COLO668 (cell line): ENCODE data around the gene RECQL5.

Source experiments
- DNase-seq: peaks from one replicate; lab custom pipeline; 2025; ENCODE audit not compliant: unreplicated experiment; lab: John Stamatoyannopoulos, UW

The RECQL5 gene

DNA sequence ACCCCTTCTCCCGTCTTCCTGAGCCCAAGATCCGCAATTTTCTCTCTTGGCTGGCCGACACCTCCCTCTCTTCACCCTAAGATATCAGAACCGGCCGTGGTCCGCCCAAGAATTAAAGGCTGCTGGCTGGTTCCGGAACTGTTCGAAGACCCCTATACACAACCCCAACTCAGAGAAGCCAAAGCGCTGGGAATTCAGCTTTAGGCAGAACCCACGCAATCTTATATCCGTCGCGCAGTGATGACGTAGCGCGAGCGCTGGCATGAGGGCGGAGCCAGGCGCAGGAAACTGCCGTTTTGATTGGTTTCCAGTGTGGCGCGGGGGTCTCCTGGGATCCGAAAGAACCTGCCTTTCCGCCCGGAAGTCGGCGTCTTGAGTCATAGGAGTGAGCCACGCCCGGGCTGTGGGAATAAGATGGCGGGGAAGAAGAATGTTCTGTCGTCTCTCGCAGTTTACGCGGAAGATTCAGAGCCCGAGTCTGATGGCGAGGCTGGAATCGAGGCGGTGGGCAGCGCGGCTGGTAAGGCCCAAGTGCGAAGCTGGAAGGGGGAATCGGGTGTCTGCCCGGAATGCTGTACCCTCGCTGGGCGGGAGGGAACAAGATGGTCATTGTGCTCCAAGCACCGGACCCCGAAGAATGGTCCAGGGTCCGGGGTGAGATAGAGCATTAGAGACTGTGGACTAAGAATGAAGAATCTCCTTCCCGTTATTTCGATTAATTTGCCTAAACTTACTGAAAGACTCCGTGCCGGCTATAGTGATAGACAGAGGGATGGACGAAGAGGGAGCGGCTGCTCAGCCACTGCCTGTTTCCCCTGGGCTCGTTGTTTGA, at the start of gene RECQL5, which contains the start of gene SAP30BP:
RECQL5 (minus strand) TSS at position 196 of the 832 bp plus-strand sequence. CDS start 597 bp downstream, outside the sequence.
SAP30BP (plus strand) TSS at position 380 of the 832 bp plus-strand sequence; CDS start at position 415, 35 bp downstream.
- peak; percentile 94 for DNase-seq

DNA sequence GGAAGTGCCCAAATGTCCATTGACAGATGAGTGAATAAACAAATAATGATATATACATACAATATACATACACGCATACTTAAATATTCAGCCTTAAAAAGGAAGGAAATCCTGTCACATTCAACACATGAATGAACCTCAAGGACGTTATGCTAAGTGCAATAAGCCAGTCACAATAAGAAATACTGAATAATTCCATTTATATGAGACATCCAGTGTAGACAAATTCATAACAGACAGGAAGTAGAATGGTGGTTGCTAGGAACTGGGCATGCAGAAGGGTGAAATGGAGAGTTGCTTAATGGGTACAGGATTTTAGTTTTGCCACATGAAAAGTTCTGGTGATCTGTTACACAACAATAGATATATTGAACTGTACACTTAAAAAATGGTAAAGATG, 45.5 kb upstream of the RECQL5 start:
- DNase-seq = no peak

DNA sequence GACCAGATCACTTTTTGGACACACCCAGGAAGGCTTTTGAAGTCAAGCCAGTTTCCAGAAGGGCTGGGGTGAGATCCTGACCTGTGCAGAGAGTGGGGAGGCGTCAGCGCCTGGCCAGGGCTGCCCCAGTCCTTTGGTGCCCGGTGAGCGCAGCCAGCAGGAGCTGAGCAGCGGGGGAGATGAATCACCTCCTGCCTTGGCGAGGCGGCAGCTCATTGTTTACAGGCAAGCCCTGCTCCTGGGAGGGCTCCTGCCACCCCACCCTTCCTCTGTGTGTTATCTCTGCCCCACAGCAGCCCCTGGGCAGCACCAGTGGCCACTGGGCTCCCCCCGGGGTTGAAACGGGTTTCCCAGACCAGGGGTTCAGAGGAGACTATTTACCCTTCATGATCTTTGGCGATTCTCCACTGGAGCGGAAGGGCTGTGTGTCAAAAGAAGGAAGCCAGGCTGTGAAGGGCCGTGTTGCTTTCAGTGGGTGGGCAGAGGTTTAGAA, 40.2 kb upstream of the RECQL5 start:
- DNase-seq = no peak

DNA sequence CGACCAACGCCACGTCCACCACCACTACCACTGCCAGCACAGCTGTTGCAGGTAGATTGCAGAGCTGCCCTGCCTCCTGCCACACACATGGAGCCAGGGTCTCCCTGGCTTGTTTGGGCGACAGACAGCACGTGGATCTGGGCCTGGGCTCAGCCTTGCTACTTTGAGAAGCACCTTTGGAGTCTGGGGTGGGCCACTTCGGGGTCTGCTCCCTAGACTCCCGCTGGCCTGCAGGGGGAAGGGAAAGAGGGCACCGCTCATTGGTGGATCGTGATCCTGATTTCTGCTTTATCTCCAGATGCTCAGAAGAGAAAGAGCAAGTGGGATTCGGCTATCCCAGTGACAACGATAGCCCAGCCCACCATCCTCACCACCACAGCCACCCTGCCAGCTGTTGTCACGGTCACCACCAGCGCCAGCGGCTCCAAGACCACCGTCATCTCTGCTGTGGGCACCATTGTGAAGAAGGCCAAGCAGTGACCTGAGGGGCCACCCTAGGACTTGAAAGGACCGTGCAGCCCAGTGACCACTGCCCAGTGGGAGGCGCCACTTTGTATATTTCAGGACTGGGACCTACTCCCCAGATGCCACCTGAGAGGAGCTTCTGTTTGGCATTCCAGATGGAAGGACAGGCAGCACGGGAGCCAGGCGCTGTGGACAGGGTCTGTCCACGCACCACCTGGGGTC, 39.2 kb upstream of the RECQL5 start:
- DNase-seq = no peak

DNA sequence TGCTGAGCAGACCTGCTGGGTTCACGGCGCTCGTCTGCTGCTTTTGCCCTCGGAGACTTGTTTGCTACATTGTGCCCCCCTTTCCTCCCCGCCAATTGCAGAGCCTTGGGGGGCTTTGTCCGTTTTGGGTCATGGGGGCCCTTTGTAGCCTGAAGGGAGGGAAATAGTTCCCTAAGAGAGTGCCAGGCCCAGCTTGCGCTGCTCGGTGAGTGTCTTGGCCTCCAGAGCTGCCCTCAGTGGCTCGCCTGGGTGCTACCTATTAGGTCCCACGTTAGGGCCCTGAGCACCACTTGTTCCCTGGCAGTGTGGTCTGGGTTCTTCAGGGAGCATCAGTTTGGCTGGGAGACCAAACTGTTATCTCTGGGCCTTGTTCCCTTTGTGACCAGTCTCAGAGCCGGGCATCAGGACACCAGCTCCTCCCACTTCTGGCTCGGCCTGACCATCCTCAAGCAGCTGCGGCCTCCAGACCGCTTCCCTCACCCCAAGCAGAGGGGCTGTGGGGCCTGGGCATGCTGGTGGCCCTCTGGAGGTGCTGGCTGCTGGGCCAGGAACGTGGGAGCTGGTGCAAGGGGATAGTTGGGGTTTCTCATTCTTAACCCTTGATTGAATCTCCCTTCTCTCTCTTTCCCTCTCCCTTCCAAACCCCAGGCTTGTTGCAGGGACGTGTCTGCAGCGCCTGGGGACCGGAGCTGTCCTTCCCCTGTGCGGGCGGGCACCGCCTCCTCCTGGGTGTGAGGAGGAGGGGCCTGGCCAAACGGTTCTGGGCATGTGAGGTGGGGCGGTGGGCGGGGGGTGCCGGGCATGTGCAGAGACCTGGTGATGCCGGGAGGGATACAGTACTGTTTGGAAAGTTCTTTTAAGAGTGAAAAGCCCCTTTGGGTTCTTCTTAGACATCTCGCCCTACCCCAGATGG, 38.3 kb upstream of the RECQL5 start:
- DNase-seq = no peak

DNA sequence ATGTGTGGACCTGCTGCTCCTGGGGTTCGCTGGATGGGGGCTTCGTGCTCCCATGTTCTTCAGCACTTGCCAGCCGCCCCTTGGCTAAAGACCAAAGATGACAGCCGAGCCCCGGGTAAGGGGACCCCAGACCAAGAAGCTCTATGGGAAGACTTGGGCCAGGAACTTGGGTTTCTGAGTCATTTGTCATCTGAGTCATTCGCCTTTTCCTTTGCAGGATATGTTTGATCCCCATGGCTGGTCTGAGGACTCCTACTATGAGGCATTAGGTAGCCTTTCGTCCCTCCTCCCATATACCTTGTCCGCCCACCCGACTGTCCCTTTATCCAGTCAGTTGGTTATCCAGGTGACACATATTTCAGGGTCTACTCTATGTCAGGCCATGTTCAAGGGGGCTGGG, 36.6 kb upstream of the RECQL5 start:
- DNase-seq = no peak

DNA sequence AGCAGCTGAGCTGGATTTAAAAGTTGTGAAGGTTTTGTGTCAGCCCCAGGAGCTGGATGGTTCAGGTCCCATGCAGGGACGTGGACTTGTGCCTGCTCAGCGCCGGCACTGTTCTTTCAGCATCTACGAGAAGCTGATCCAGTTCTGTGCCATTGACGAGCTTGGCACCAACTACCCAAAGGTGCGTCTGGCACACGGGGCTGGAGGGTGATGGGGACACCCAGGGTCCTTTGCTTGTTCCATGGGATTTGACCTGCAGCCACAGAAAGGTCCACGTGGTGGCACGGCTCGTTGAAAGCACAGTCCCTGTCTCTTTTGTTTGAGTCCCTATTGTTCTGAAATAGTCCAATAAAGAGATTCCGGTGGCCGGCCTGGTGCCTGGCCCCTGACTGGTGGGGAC, 36.2 kb upstream of the RECQL5 start:
- no peak for DNase-seq

DNA sequence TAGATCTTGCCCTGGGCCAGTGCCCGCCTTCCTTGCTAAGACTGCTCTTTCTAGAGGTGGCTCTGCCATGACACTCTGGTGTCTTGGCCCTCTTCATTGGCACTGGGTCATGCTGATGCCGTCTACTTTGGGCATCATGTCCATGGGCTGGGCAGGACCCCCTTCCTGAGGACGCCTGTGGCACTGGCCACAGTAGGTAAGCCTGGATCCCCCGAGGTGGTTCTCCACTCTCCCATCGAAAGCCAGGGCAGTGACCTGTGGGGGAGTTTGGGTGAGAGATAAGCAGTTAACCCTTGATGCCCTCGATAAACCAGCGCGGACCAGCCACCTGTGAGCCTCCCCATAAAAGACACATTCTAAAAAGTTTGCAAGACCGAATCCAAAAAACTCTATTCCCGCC, 34.3 kb upstream of the RECQL5 start:
- DNase-seq = no peak

DNA sequence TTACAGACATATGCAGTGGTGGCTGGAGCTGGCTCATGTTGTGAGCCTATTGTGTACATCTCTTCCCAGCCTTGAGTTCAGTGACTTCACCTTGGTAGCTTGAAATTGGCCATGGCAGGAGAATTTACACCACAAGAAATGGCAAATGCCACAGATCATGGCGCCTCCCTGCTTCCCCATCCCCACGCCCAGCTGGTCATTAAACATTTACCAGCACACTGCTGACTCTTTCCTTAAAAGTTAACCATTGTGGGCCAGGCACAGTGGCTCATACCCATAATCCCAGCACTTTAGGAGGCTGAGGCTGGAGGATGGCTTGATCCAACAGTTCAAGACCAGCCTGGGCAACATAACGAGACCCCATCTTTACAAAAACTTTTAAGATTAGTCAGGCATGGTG, 31.7 kb upstream of the RECQL5 start:
- DNase-seq = no peak

DNA sequence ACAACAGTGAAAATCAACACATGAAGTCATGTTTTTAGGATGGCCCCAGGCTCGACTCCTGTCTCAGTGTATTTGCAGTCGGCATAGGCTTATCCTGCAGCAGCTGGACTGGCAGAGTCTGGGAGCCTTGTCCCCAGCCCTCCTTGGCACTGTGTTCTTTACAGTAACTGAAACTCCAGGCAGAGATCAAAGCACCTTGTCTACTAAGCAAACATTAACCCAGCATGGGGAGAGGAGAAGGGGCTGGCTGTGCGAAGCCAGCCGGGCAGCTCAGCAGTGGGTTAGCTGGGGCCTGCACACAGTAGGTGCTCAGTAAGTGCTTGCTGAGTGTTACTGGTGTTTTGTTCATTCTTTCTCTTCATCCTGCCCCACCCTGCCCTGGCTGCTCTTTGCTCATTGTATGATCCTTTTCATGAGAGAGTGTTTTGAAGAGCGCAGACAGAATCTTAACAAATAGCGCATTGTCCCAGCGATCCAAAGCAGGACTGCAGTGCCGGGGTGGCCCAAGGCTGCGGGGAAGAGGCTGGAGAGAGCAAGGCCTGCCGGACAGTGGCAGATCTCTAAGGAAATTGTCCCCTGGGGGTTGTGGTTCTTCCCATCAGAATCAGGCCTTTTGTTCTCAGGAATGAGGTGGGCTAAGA, 30.8 kb upstream of the RECQL5 start:
- DNase-seq = no peak

DNA sequence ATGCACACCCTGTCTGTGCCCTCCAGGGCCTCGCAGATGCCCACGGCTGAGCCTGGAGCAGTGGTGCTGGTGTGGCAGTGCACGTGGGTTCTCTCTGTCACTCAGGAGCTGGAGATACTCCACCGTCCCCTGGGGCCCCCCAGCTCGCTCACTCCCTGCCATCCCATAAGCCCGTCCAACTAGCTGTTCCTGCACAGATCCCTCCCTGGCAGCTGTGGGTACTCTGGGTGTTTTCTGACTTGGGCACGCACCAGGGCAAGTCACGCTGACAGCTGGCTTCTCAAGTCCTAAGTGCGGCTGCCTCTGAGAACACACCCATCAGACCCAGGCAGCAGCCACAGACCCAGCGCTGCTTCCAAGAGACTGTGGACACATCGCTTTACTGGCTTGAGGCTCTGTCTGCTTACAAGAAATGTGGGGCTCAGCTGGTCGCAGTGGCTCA, 28.9 kb upstream of the RECQL5 start:
- DNase-seq = no peak

DNA sequence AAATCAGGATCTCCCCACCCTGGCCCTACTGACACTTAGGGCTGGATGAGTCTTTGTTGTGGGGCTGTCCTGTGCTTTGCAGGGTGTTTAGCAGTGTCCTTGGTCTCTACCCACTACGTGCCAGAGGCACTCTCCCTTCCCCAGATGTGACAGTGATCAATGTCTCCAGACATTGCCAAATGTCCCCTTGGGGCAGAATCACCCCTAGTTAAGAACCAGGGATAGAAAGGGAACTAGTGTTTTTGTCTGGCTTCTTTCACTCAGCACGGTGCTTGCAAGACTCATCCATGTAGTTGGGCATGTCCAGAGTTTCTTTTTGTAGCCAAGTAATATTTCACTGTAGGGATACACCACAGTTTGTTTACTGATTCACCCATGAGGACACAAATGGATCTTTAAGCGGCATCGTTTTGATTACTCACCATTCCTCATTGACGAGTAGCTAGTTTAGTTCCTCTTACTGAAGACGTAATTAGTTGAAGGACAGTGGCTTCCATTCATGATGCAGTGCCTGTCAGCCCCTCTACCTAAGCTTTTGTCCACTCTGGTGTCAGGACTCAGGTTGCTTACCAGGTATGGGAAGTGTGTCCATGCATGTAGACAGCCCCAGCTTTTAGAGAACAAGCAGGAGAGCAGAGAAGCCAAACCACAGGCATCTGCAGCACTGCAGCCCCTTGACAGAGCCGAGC, 28.3 kb upstream of the RECQL5 start:
- no peak for DNase-seq

DNA sequence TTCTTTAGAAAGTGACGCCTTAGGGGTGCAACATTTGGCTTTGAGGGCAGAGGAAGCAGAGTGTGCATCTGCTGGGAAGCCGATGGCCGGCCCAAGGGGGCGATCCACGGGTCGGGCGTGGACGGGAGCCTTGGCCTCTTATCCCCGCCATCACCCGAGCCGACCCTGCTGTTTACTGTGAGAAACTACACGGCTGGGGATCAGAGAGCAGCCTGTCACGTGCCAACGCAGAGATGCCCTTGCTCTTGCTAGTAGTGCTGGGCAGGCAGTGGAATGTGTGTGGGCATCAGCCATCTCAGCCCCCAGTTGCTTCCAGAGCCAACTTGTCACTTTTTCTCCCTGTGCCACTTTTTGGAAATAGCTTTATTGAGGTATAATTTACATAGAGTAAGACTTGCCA, 27.6 kb upstream of the RECQL5 start:
- no peak for DNase-seq

DNA sequence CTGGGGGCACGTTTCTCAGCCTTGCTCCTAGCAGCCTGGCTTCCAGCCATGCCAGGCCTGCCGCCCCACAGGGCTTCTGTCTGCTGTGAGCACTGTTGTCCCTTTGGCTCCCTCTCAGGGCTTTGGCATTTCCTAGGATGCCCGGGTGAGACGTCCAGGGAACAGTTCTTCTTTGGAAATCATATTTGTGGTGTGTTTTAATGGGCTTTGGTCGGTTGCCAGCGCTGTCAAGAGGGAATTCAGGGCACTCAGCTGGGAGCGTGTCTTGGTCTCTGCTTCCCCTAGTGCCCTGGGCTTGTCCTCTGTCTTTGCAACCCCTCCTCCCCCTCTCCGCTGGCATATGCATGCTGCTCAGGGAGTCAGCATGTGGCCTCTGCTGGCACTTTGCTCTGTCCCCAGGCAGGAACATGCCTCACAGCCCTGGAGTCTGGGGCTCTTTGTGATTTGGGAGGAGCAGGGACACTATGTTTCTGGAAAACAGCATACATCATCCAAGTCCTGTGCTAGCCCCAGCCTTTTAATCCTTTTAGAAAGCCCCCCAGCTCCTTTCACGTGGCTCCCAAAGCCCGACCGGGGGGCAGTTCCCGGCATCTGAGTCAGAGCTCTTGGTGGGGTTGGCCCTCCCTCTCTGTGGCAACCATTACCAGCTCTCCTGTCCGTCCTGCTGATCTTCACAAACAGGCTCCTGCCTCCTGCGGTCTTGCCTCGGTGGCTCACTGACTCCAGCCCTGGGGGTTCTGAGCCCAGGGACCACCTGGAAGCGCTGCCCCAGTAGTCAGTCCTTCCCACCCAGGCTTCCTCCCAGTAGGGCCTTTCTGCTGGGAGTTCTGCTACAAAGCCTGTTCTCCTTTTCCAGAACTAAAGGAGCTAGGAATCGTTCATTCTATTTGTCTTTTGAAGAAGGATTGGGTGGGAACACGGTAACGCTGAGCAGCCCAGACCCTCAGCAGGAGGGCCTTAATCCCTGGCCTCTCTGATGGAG, 26.8 kb upstream of the RECQL5 start:
- no peak for DNase-seq

DNA sequence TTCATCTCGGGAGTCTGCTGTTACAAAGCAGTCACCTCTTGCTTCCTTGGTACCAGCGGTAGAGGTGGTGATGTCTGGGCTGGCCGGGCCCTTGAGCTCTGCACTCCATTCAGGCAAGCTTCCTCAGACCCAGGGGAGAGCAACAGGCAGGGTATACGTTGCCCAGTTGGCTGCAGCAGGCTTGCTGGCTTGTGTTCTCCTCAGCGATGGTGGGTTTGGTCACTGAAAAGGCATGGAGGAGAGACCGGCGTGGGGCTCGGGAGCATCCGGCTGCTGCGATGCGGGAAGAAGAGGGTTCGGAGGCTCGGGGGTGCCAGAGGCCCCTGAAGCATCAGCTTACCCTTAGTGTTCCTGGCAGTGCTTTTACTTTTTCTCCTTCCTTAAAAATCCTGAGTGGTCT, 26.0 kb upstream of the RECQL5 start:
- DNase-seq = no peak

DNA sequence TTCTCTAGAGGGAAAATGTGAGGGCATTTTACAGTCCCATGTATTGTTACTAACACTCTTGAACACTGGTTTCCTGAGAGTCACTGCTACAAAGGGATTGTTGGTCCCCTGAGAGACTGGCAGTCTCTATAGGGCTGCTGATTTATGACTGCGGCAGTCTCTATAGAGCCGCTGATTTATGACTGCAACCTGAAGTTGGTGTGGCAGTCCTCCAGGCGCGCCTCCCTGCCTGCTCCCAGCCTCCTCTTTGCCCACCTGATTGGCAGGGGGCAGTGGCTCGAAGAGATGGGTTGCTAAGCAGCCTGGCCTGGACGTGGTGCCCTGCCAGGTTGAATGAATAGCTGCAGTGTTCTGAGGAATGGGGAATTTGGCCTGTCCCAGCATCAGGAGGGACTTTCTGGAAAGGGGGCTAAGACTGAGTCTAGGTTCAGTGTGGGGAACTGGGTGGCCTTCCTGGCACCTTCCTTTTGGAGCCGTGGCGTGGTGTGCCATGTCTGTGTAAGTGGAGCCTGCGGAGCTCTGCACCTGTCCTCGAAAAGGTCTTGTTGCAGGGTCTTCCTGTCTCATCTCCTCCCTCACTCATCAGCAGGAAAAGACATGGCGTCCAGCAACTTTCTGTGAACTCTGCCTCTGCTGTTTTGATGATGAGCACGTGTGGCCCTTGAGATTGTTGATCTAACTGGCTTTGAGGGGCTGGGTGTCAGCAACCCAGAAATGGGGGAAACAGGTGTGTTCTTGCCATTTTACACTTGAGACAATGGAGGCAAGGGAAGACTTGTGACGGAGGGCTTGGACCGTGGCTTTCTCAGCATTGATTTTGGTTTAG, 25.1 kb upstream of the RECQL5 start:
- no peak for DNase-seq

DNA sequence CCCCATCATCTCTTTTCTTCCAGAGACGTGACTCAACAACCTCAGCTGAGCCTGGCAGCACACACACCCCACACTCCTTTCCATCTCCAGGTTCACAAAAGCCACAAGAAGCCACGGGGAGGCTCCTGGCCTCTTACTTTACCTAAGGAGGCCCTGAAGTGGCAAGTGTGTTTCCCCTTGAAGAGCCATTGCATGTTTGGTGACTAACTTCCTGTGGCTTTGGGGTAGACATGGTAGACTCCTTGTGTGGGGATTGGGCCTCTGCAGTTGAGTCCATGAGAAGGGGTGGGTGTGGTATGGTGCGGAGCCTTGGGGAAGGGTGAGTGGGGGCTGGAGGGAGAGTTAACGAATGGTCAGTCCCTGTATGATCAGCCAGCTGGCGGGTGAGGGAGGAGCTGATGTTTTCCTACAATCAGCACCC, 24.4 kb upstream of the RECQL5 start:
- DNase-seq = no peak

DNA sequence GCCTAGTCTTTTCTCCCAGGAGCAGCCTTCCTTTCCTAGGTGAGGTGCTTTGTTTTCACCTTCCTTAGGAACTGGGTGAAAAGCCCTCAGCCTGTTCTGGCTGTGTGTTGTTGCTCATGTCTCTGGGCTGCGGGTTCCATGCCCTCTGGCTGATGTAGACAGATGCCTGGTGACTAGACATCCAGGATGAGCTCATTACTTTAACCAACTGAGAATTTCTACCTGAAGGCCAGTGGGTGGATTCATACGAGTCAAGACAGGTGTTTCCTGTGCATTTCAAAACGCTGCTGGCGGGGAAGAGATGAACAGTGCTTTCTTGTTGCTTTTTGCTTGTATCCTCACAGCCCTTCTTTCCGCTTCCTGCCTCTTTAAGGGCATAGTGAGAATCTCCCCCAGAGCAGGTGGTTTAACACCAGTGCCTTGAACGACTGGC, 22.5 kb upstream of the RECQL5 start:
- no peak for DNase-seq
